ENCODE data around the gene AFAP1. TPM values are rescaled to one million over a fixed set of nuclear protein-coding genes. Genes with fewer than 3 reads are reported as not detected.

Gene AFAP1
- total RNA-seq = 57.6 TPM

GRCh38 chr4:7939377-7940108 lies at the start of gene AFAP1:
Gene AFAP1, minus strand, starts transcription at chr4:7939861. Its CDS starts 67,783 bp downstream, at chr4:7872078.

Other genes with a start within 250 kb of the AFAP1 start
- 13.5 TPM for gene ABLIM2, start 219.0 kb upstream of the AFAP1 start, total RNA-seq